PC-9 (cell line): ENCODE measurements around the gene LUZP1. TPM values are rescaled to one million over a fixed set of nuclear protein-coding genes. Genes with fewer than 3 reads are reported as not detected.

Source experiments
- BruUV-seq: library from RNA; stranded (reverse); fragments of 400-500 nt; replicated peaks from 2 replicates; lab custom pipeline; 2021; lab: Mats Ljungman, UMichigan
- CTCF ChIA-PET: fragments of 300-600 bp; sonication (Branson Sonifier 250); formaldehyde crosslinking; loops from one replicate; lab custom pipeline; 2022; ENCODE audit warnings: antibody characterized with exemption; lab: Charles Lee
- POLR2A ChIA-PET: fragments of 300-600 bp; sonication (Branson Sonifier 250); formaldehyde crosslinking; loops from one replicate; lab custom pipeline; 2022; ENCODE audit warnings: antibody characterized with exemption; ENCODE audit not compliant: unreplicated experiment; lab: Charles Lee
- DNase-seq, 2 experiments: peaks; one replicate each; pipeline versions ENCODE4 v3.0.0 to v3.0.0-alpha.2; 2015 to 2022; ENCODE audit warnings: mixed read lengths in 1 of 2
- H2AFZ ChIP-seq: fragments of 200-600 bp; sonication (generic); 2 replicates; pipeline ENCODE4 v1.8.1; 2017; ENCODE audit warnings: antibody characterized with exemption
- H3F3A ChIP-seq: fragments of 200-600 bp; sonication (generic); 2 replicates; pipeline ENCODE4 v1.8.1; 2017; ENCODE audit warnings: antibody characterized with exemption, mild to moderate bottlenecking, low read depth; ENCODE audit not compliant: insufficient read depth
- H3K27ac ChIP-seq: fragments of 200-600 bp; sonication (generic); 2 replicates; pipeline ENCODE4 v1.6.1; 2016; ENCODE audit warnings: mixed run types
- H3K27me3 ChIP-seq: fragments of 200-600 bp; sonication (generic); 2 replicates; pipeline ENCODE4 v1.6.1; 2016; ENCODE audit warnings: low read depth, mixed run types; ENCODE audit not compliant: insufficient read depth
- H3K36me3 ChIP-seq: fragments of 200-600 bp; sonication (generic); 2 replicates; pipeline ENCODE4 v1.6.1; 2016; ENCODE audit warnings: low read depth, mixed run types
- H3K4me1 ChIP-seq: fragments of 200-600 bp; sonication (generic); replicated peaks from 2 replicates; pipeline ENCODE4 v1.6.1; 2016; ENCODE audit warnings: mixed run types; ENCODE audit not compliant: insufficient read depth
- H3K4me2 ChIP-seq: fragments of 200-600 bp; sonication (generic); 2 replicates; pipeline ENCODE4 v1.6.1; 2017; ENCODE audit warnings: mixed run types
- H3K4me3 ChIP-seq: fragments of 200-600 bp; sonication (generic); 2 replicates; pipeline ENCODE4 v1.6.1; 2016; ENCODE audit warnings: mixed run types
- H3K79me2 ChIP-seq: fragments of 200-600 bp; sonication (generic); 2 replicates; pipeline ENCODE4 v1.6.1; 2017; ENCODE audit warnings: low read depth, mixed run types
- H3K9me2 ChIP-seq: fragments of 200-600 bp; sonication (generic); 2 replicates; pipeline ENCODE4 v1.8.1; 2017; ENCODE audit warnings: mild to moderate bottlenecking; ENCODE audit not compliant: insufficient read depth
- H3K9me3 ChIP-seq: fragments of 200-600 bp; sonication (generic); 2 replicates; pipeline ENCODE4 v1.8.1; 2016; ENCODE audit warnings: low read depth; ENCODE audit not compliant: insufficient read depth
- H4K20me1 ChIP-seq: fragments of 200-600 bp; sonication (generic); 2 replicates; pipeline ENCODE4 v1.8.1; 2017; ENCODE audit not compliant: insufficient read depth
- CTCF ChIP-seq: fragments of 200-600 bp; sonication (generic); conservative IDR thresholded peaks from 2 replicates; pipeline ENCODE4 v1.6.1; 2017; ENCODE audit warnings: mixed run types, antibody characterized with exemption, mild to moderate bottlenecking, moderate library complexity
- EZH2 ChIP-seq: fragments of 200-600 bp; sonication (generic); IDR thresholded peaks from 2 replicates; pipeline ENCODE4 v1.8.0; 2017; ENCODE audit warnings: antibody characterized with exemption, low read depth
- intact Hi-C: fragments of 100-400 bp; cut with micrococcal nuclease; formaldehyde crosslinking; loops from one replicate; pipeline ENCODE4 v1.10.0; 2022; ENCODE audit not compliant: unreplicated experiment
- total RNA-seq: library from RNA; stranded (reverse); gene quantifications from 2 replicates; pipeline ENCODE4 v1.2.3, GENCODE V29; 2021

LUZP1 gene
- total RNA-seq, 1 experiment from 2014 or later: 35.0 TPM

- CTCF ChIA-PET: interaction anchor here (0.6 kb wide), 1 partner anchor 465 kb away, joined by 15 read pairs; no protein-coding TSS in a partner anchor
- intact Hi-C loops: no loop called here
- Histone ChIP-seq H3K9me2 (no peaks in the 10 kb centered on the region), H3K4me2 (no peak overlapping the region), H3K79me2 (peaks cover 15% of the 10 kb centered on the region), H3K36me3 (no peaks in the 10 kb centered on the region), H3K9me3 (no peaks in the 10 kb centered on the region), H4K20me1 (peaks cover 9% of the 10 kb centered on the region; the same call in 1 of the 2 replicates), H2AFZ (no peak overlapping the region), H3K4me3 (no peak overlapping the region), H3F3A (no peaks in the 10 kb centered on the region), H3K4me1 (peaks cover 6% of the 10 kb centered on the region), H3K27me3 (no peaks in the 10 kb centered on the region), H3K27ac (no peak overlapping the region)
- POLR2A ChIA-PET: interaction anchor here (0.6 kb wide), 1 partner anchor 46 kb away, joined by 10 read pairs; the partner anchor contains the start of gene HTR1D
- DNase-seq: no peak
- no TSS peak for BruUV-seq
- TF ChIP-seq CTCF: no peak
- no peak for TF ChIP-seq EZH2
These were observed 2.6 kb upstream of the LUZP1 start for GRCh38 chr1:23171181-23171755.

GRCh38 chr1:23169727-23170335 lies 1.2 kb upstream of the LUZP1 start:
- BruUV-seq: no TSS peak
- no peak for TF ChIP-seq CTCF
- TF ChIP-seq EZH2: no peak
- DNase-seq: no peak
- H3K36me3 ChIP-seq: no peaks in the 10 kb centered on the region
- peaks cover 6% of the 10 kb centered on the region for H3K4me1 ChIP-seq
- H3K9me2 ChIP-seq: no peaks in the 10 kb centered on the region
- intact Hi-C loops: loop anchor here (5.0 kb wide), 1 partner anchor 68 kb away; no protein-coding TSS in a partner anchor
- H3K27ac ChIP-seq: no peak overlapping the region
- H3K79me2 ChIP-seq: peaks cover 29% of the 10 kb centered on the region
- H4K20me1 ChIP-seq: peaks cover 13% of the 10 kb centered on the region
- CTCF ChIA-PET: interaction anchor here (0.6 kb wide), 1 partner anchor 496 kb away, joined by 3 read pairs; no protein-coding TSS in a partner anchor
- no peaks in the 10 kb centered on the region for H3K9me3 ChIP-seq
- H3K27me3 ChIP-seq: no peaks in the 10 kb centered on the region
- no peak overlapping the region for H3K4me3 ChIP-seq
- POLR2A ChIA-PET: interaction anchor here (0.6 kb wide), 1 partner anchor 9 kb away, joined by 4 read pairs; no protein-coding TSS in a partner anchor
- no peak overlapping the region for H2AFZ ChIP-seq
- no peak overlapping the region for H3K4me2 ChIP-seq
- H3F3A ChIP-seq: no peaks in the 10 kb centered on the region

GRCh38 chr1:23169195-23169575 lies 529 bp upstream of the LUZP1 start:
- DNase-seq: no peak
- no peaks in the 10 kb centered on the region for H3K9me2 ChIP-seq
- H3K4me2 ChIP-seq: no peak overlapping the region
- H3K27ac ChIP-seq: no peak overlapping the region
- no TSS peak for BruUV-seq
- no peaks in the 10 kb centered on the region for H3K27me3 ChIP-seq
- H3K36me3 ChIP-seq: no peaks in the 10 kb centered on the region
- peaks cover 6% of the 10 kb centered on the region for H3K4me1 ChIP-seq
- no peak for TF ChIP-seq CTCF
- TF ChIP-seq EZH2: no peak
- H3K79me2 ChIP-seq: peaks cover 35% of the 10 kb centered on the region
- intact Hi-C loops: loop anchor here (5.0 kb wide), 1 partner anchor 67 kb away; no protein-coding TSS in a partner anchor
- H3K4me3 ChIP-seq: no peak overlapping the region
- no peak overlapping the region for H2AFZ ChIP-seq
- H3K9me3 ChIP-seq: no peaks in the 10 kb centered on the region
- CTCF ChIA-PET: no interaction called here
- POLR2A ChIA-PET: interaction anchor here (0.6 to 0.7 kb wide), 3 partner anchors 8 to 156 kb away, joined by 3 to 23 read pairs (median 3); no protein-coding TSS in a partner anchor
- no peaks in the 10 kb centered on the region for H3F3A ChIP-seq
- peaks cover 13% of the 10 kb centered on the region for H4K20me1 ChIP-seq
